ACC112 (cell line): ENCODE measurements around the gene STAB1.

ENCODE experiments used
- H2AFZ ChIP-seq: fragments of 200-600 bp; sonication (generic); one replicate; pipeline ENCODE4 v1.6.0; 2017; ENCODE audit warnings: antibody characterized with exemption, low read length; ENCODE audit not compliant: unreplicated experiment
- H3K27ac ChIP-seq: fragments of 200-600 bp; sonication (generic); 2 replicates; pipeline ENCODE4 v1.5.1; 2014; ENCODE audit warnings: low read depth, mild to moderate bottlenecking, antibody characterized with exemption, low read length, moderate library complexity
- H3K27me3 ChIP-seq: fragments of 200-600 bp; sonication (generic); 2 replicates; pipeline ENCODE4 v1.6.1; 2014; ENCODE audit warnings: mild to moderate bottlenecking, antibody characterized with exemption, low read length, moderate library complexity, mixed read lengths; ENCODE audit not compliant: insufficient read depth
- H3K36me3 ChIP-seq: fragments of 200-600 bp; sonication (generic); 2 replicates; pipeline ENCODE4 v1.6.1; 2016; ENCODE audit warnings: mild to moderate bottlenecking, antibody characterized with exemption, low read length, moderate library complexity, mixed read lengths; ENCODE audit not compliant: insufficient read depth
- H3K4me1 ChIP-seq: fragments of 200-600 bp; sonication (generic); one replicate; pipeline ENCODE4 v1.6.1; 2016; ENCODE audit warnings: low read length, mixed read lengths; ENCODE audit not compliant: insufficient read depth, unreplicated experiment, control insufficient read depth
- H3K4me3 ChIP-seq: fragments of 200-600 bp; sonication (generic); 2 replicates; pipeline ENCODE4 v1.5.1; 2014; ENCODE audit warnings: mild to moderate bottlenecking, low read depth, low read length
- H3K79me2 ChIP-seq: fragments of 200-600 bp; sonication (generic); one replicate; pipeline ENCODE4 v1.6.0; 2016; ENCODE audit warnings: low read length; ENCODE audit not compliant: control insufficient read depth, unreplicated experiment, insufficient read depth

Gene STAB1

DNA sequence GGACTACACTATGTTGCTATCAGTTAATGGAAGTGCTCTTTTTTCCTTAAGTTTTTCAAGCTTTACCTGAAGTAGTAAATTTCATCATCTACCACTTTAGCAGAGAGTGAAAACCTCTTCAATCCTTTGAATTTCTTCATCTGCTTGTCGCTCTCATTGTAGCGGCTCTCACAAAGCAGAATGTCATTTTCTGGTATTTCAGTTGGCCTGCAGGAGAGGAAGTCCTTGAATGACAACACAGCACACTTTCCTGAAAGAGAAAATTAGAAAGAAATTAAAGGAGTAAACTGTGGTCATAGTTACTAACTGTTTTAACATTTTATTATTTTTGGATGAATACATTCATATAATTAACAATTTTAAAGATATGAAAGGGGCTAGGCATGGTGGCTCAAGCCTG lies 68.8 kb downstream of the STAB1 start:
- Histone ChIP-seq H3K4me3 (no peak overlapping the region), H2AFZ (no peak overlapping the region), H3K4me1 (no peaks in the 10 kb centered on the region), H3K27me3 (no peaks in the 10 kb centered on the region), H3K79me2 (no peaks in the 10 kb centered on the region), H3K27ac (no peak overlapping the region), H3K36me3 (peaks cover 37% of the 10 kb centered on the region)

DNA sequence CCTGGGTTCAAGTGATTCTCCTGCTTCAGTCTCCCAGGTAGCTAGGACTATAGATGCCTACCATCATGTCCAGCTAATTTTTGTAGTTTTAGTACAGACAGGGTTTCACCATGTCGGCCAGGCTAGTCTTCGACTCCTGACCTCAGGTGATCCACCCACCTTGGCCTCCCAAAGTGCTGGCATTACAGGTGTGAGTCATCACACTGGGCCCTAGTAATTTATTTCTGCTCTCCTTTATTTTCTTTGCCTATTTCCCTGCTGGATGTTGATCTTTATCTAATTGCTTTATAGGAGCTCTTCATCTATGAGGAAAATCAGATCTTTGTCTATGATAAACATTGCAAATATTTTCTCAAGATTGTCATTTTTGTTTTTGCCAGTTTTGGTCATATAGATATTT lies 72.9 kb downstream of the STAB1 start:
- no peak overlapping the region for H2AFZ ChIP-seq
- no peaks in the 10 kb centered on the region for H3K79me2 ChIP-seq
- H3K4me1 ChIP-seq, result peaks cover 4% of the 10 kb centered on the region
- peaks cover 10% of the 10 kb centered on the region for H3K36me3 ChIP-seq
- no peak overlapping the region for H3K4me3 ChIP-seq
- H3K27ac ChIP-seq, result no peak overlapping the region
- no peaks in the 10 kb centered on the region for H3K27me3 ChIP-seq

GRCh38 chr3:52570076-52570475 lies 74.9 kb downstream of the STAB1 start:
- peaks cover 4% of the 10 kb centered on the region for H3K4me1 ChIP-seq
- no peak overlapping the region for H2AFZ ChIP-seq
- no peak overlapping the region for H3K4me3 ChIP-seq
- 0 out of 2 replicates have a peak, but pooled peaks cover 5% of the 10 kb centered on the region for H3K36me3 ChIP-seq
- no peaks in the 10 kb centered on the region for H3K79me2 ChIP-seq
- H3K27ac ChIP-seq, result peak overlapping the region; percentile 38
- no peaks in the 10 kb centered on the region for H3K27me3 ChIP-seq

- Histone ChIP-seq H3K36me3 (peaks cover 2% of the 10 kb centered on the region; the same call in 1 of the 2 replicates), H3K79me2 (no peaks in the 10 kb centered on the region), H3K4me3 (no peak overlapping the region), H2AFZ (no peak overlapping the region), H3K27ac (no peak overlapping the region), H3K27me3 (no peaks in the 10 kb centered on the region), H3K4me1 (peaks cover 4% of the 10 kb centered on the region)
Observed at GRCh38 chr3:52572221-52572620, 77.1 kb downstream of the STAB1 start.
